GM12864 (cell line): ENCODE results near the gene METTL25.

Source experiments
- DNase-seq: peaks from one replicate; pipeline ENCODE4 v3.0.0-alpha.2; 2011; ENCODE audit warnings: low read depth
- H3K4me3 ChIP-seq: 2 replicates; pipeline ENCODE4 v1.5.1; 2011; ENCODE audit warnings: mild to moderate bottlenecking, low read depth, low read length, control low read depth
- CTCF ChIP-seq: IDR thresholded peaks from 2 replicates; pipeline ENCODE4 v1.5.1; 2011; ENCODE audit warnings: low read depth, mild to moderate bottlenecking, moderate library complexity, low read length, control low read depth, inconsistent platforms; ENCODE audit errors: missing control alignments

Gene METTL25

GRCh38 chr12:82415402-82415801, 57.1 kb downstream of the METTL25 start:
- H3K4me3 ChIP-seq: no peak overlapping the region
- TF ChIP-seq CTCF: no peak
- no peak for DNase-seq

GRCh38 chr12:82425241-82425640, 66.9 kb downstream of the METTL25 start:
- DNase-seq: no peak
- TF ChIP-seq CTCF: no peak
- H3K4me3 ChIP-seq: no peak overlapping the region

- DNase-seq: no peak
- no peak overlapping the region for H3K4me3 ChIP-seq
- no peak for TF ChIP-seq CTCF
Observed at GRCh38 chr12:82426081-82426480, 67.8 kb downstream of the METTL25 start.

- H3K4me3 ChIP-seq: no peak overlapping the region
- TF ChIP-seq CTCF: no peak
- no peak for DNase-seq
Observed at GRCh38 chr12:82426586-82426985, 68.3 kb downstream of the METTL25 start.

GRCh38 chr12:82430541-82431145, 72.3 kb downstream of the METTL25 start:
- no peak for DNase-seq
- H3K4me3 ChIP-seq: no peak overlapping the region

GRCh38 chr12:82434392-82434911, 76.1 kb downstream of the METTL25 start:
- no peak for DNase-seq
- no peak for TF ChIP-seq CTCF
- H3K4me3 ChIP-seq: no peak overlapping the region

More at GRCh38 chr12:82430541-82431145, 72.3 kb downstream of the METTL25 start:
- TF ChIP-seq CTCF: no peak

GRCh38 chr12:82436354-82436753, 78.0 kb downstream of the METTL25 start:
- no peak for DNase-seq
- no peak overlapping the region for H3K4me3 ChIP-seq
- no peak for TF ChIP-seq CTCF
